PFSK-1 (cell line): ENCODE measurements around the gene CHDH.

ENCODE experiments used
- SIN3A ChIP-seq: IDR thresholded peaks from 2 replicates; pipeline ENCODE4 v1.6.1; 2012; ENCODE audit warnings: mild to moderate bottlenecking, low read length, moderate library complexity, borderline replicate concordance; ENCODE audit not compliant: insufficient read depth
- TAF1 ChIP-seq: IDR thresholded peaks from 2 replicates; pipeline ENCODE4 v1.6.1; 2012; ENCODE audit warnings: low read length, control low read depth, borderline replicate concordance; ENCODE audit not compliant: insufficient read depth

DNA sequence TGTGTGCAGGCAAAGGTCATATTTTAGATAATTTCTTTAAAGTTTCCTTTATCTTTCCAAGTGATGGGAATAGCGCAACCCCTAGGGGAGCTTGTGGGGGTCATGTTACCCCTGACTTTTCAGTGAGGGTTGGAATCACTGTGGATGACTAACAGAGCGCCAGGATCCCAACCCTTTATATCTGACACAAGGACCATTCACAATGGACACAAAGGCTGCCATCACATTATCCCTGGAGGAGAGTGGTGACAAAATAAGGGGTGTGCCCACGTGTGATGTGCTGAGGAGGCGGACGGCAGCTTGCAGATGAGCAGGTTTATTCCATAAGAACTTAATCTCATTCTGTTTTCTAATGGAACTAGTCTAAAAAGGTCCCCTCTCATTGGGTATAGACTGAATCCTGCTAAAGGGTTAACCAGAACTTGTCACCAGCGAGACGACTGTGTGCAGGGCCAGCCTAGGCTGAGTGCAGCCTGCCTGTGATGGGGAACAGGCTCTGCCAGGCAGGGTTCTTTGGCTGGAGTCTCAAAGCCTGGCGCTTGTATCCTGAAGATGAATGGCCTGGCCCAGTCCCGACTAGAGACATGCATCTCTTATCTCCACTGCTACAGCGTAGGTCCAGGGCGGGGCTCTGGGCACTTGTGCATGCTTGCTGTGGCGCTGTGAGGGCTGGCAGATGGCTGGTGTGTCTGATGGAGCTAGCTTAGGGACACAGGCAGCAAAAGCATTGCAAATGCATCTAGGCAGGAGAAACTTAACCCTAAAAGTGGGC is 50.2 kb downstream of the CHDH start:
- TF ChIP-seq SIN3A, result no peak
- no peak for TF ChIP-seq TAF1
